ENCODE results near the gene SCN4B.

DNA sequence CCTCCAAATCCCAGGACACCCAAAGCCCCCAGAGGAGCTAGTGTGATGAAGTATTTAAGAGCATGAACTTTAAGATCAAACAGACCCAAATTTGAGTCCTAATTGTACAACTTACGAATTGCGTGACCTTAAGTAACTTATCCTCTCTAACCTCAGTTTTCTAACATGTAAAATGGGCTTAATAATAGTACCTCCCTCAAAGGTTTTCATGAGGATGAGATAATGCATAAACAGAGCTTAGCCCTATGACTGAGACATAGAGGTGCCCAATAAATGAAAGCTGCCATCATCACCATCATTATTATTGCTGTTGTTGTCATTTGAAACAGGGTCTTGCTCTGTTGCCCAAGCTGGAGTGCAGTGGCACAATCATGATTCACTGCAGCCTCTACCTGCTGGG lies 14.6 kb upstream of the SCN4B start:
- TF ChIP-seq, protein P1, sequence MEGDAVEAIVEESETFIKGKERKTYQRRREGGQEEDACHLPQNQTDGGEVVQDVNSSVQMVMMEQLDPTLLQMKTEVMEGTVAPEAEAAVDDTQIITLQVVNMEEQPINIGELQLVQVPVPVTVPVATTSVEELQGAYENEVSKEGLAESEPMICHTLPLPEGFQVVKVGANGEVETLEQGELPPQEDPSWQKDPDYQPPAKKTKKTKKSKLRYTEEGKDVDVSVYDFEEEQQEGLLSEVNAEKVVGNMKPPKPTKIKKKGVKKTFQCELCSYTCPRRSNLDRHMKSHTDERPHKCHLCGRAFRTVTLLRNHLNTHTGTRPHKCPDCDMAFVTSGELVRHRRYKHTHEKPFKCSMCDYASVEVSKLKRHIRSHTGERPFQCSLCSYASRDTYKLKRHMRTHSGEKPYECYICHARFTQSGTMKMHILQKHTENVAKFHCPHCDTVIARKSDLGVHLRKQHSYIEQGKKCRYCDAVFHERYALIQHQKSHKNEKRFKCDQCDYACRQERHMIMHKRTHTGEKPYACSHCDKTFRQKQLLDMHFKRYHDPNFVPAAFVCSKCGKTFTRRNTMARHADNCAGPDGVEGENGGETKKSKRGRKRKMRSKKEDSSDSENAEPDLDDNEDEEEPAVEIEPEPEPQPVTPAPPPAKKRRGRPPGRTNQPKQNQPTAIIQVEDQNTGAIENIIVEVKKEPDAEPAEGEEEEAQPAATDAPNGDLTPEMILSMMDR (conservative IDR thresholded peaks at IDR 0.05) = no peak
- TF ChIP-seq EZH2 (IDR thresholded peaks at IDR 0.05; ENCODE audit: low read depth) = no peak

Data from PC-9 (cell line).